K562 (cell line): ENCODE results near the gene MCL1. TPM values are rescaled to one million over a fixed set of nuclear protein-coding genes. Genes with fewer than 3 reads are reported as not detected.

Source experiments
- BHLHE40 ChIP-seq: IDR thresholded peaks from 2 replicates; pipeline ENCODE4 v1.6.1; 2011; ENCODE audit warnings: low read length, improper control_type of control experiment
- BRCA1 ChIP-seq, 2 experiments: fragments of 450-650 bp in 1 of 2; sonication (generic) in 1 of 2; formaldehyde crosslinking in 1 of 2; IDR thresholded peaks; 2 replicates each; pipeline versions ENCODE4 v1.5.0 to v1.6.1; 2017 to 2020; ENCODE audit warnings: mild to moderate bottlenecking in 1 of 2, missing genetic modification reagents in 1 of 2
- CBX2 ChIP-seq: fragments of 200-600 bp; sonication (generic); IDR thresholded peaks from one replicate; pipeline ENCODE4 v1.6.1; 2012; ENCODE audit warnings: mild to moderate bottlenecking, low read length, inconsistent platforms; ENCODE audit not compliant: insufficient read depth, poor library complexity, severe bottlenecking
- DMBX1 ChIP-seq: fragments of 250-450 bp; sonication (Bioruptor Pico); IDR thresholded peaks from 2 replicates; pipeline ENCODE4 v1.8.0; 2022; ENCODE audit warnings: inconsistent platforms, mild to moderate bottlenecking, moderate library complexity, borderline replicate concordance
- FIP1L1 ChIP-seq: fragments of 200-400 bp; formaldehyde crosslinking; IDR thresholded peaks from 2 replicates; pipeline ENCODE4 v1.6.1; 2018; ENCODE audit warnings: mild to moderate bottlenecking, low read depth, low read length; ENCODE audit not compliant: poor library complexity, severe bottlenecking
- MAZ ChIP-seq, 2 experiments: fragments of 450-650 bp in 1 of 2; sonication (generic) in 1 of 2; formaldehyde crosslinking; IDR thresholded peaks in 1 of 2; conservative IDR thresholded peaks in 1 of 2; 2 replicates each; pipeline versions ENCODE4 v1.4.0 to v1.5.0; 2020; ENCODE audit warnings: mild to moderate bottlenecking in 1 of 2, missing genetic modification reagents in 1 of 2
- NR4A1 ChIP-seq, 2 experiments: fragments of 250-450 bp in 1 of 2; fragments of 450-650 bp in 1 of 2; sonication (Bioruptor Pico) in 1 of 2; IDR thresholded peaks; 2 replicates each; pipeline versions ENCODE4 v1.4.0 to v1.6.1; 2016 to 2020; ENCODE audit warnings: mild to moderate bottlenecking in 2 of 2, missing compliant biosample characterization in 1 of 2, missing genetic modification characterization in 1 of 2, moderate library complexity in 1 of 2
- POLR2H ChIP-seq: IDR thresholded peaks from 2 replicates; pipeline ENCODE4 v1.6.1; 2016; ENCODE audit warnings: missing genetic modification characterization, low read depth, mild to moderate bottlenecking, control low read depth, missing compliant biosample characterization, moderate library complexity
- PURB ChIP-seq: sonication (generic); formaldehyde crosslinking; IDR thresholded peaks from 2 replicates; pipeline ENCODE4 v1.9.0; 2021; ENCODE audit warnings: low read depth, mild to moderate bottlenecking, missing genetic modification reagents
- ZNF274 ChIP-seq: IDR thresholded peaks from 2 replicates; pipeline ENCODE4 v1.6.1; 2011; ENCODE audit warnings: low read depth, mild to moderate bottlenecking, low read length, moderate library complexity, borderline replicate concordance
- ZNF41 ChIP-seq: fragments of 250-450 bp; sonication (Bioruptor Pico); conservative IDR thresholded peaks from 2 replicates; pipeline ENCODE4 v1.4.0; 2020; ENCODE audit warnings: mild to moderate bottlenecking
- polyA plus RNA-seq, 8 experiments: library from polyadenylated mRNA; depleted of rRNA in 4 of 8; stranded (reverse) in 5 of 8; unstranded in 3 of 8; fragments of >200 nt; fragmentation: Nextera tagmentation in 2 of 8; fragmentation: Illumina TruSeq in 1 of 8; extraction: Ambion mirVana in 2 of 8; extraction: Trizol in 1 of 8; gene quantifications; 2 replicates each; pipeline versions ENCODE4 v1.2.1 to v1.2.3, GENCODE V29; 2011 to 2014; ENCODE audit warnings: inconsistent platforms in 1 of 8, missing spikeins in 1 of 8
- total RNA-seq, 7 experiments: library from RNA; depleted of rRNA in 6 of 7; stranded (reverse); fragments of >200 nt in 6 of 7; fragmentation: Illumina TruSeq in 2 of 7; extraction: Trizol in 2 of 7; gene quantifications; 2 replicates each; pipeline versions ENCODE4 v1.2.1 to v1.2.3, GENCODE V29; 2011 to 2021; ENCODE audit warnings: low replicate concordance in 1 of 7
- TF ChIP-seq, protein P1 (sequence below): fragments of 150-350 bp; IDR thresholded peaks from 2 replicates; pipeline ENCODE4 v1.6.1; 2014; ENCODE audit warnings: low read depth, mild to moderate bottlenecking, low read length, borderline replicate concordance
- TF ChIP-seq, protein P2 (sequence below): fragments of 450-650 bp; formaldehyde crosslinking; conservative IDR thresholded peaks from 2 replicates; pipeline ENCODE4 v1.4.0; 2022; ENCODE audit warnings: mild to moderate bottlenecking, missing genetic modification characterization
- TF ChIP-seq, protein P3 (sequence below): fragments of 250-450 bp; sonication (Bioruptor Pico); IDR thresholded peaks from 2 replicates; pipeline ENCODE4 v1.9.0; 2021; ENCODE audit warnings: mild to moderate bottlenecking
- TF ChIP-seq, protein P4 (sequence below), 3 experiments: fragments of 200-800 bp in 1 of 3; fragments of 250-450 bp in 1 of 3; fragments of 450-650 bp in 1 of 3; sonication (Bioruptor Pico) in 1 of 3; sonication (Bioruptor generic) in 1 of 3; formaldehyde crosslinking in 1 of 3; IDR thresholded peaks; 2 replicates each; pipeline versions ENCODE4 v1.6.1 to v1.8.0; 2016 to 2022; ENCODE audit warnings: mild to moderate bottlenecking in 2 of 3, missing genetic modification characterization in 2 of 3, missing compliant biosample characterization in 1 of 3, moderate library complexity in 1 of 3

MCL1 gene
- total and polyA plus RNA-seq, 9 of the 15 experiments (the other 6 are each of a cell fraction or from before 2014, with no cell fraction given), result 27.1 to 224 (median 138) TPM

DNA sequence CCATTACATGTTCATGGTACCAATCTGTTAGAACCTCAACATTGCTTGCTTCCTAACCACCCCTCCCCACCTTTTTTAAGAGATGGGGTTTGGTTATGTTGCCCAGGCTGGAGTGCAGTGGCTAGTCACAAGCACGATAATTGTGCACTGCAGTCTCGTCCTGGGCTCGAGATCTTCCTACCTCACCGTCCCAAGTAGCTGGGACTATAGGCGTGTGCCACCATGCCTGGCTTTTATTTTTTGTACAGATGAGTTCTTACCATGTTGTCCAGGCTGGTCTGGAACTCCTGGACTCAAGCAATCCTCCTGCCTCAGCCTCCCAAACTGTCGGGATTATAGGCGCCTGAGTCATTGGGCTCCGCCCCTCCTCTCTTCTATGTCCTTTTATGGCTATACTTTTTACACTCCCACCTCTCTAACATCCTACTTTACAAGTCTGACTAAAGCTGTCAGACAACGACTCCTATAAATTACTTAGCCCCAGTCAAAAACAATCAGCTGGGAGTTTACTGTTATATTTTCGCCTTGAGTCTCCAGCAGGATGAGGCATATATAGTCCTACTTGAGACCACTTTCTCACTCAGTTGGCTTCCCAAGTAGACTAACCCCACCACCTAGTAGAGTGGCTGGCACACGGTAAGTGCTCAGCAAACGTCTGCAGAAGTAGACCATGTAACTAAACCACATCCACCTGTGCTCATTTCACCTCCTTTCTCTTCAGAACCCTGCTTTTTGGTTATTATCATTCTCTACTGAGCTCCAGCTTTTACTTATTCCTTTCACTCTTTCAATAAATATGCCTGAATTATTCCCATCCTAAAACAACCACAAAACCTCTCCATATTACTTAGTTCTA, 36.2 kb upstream of the MCL1 start (continued):
- TF ChIP-seq, protein P1, sequence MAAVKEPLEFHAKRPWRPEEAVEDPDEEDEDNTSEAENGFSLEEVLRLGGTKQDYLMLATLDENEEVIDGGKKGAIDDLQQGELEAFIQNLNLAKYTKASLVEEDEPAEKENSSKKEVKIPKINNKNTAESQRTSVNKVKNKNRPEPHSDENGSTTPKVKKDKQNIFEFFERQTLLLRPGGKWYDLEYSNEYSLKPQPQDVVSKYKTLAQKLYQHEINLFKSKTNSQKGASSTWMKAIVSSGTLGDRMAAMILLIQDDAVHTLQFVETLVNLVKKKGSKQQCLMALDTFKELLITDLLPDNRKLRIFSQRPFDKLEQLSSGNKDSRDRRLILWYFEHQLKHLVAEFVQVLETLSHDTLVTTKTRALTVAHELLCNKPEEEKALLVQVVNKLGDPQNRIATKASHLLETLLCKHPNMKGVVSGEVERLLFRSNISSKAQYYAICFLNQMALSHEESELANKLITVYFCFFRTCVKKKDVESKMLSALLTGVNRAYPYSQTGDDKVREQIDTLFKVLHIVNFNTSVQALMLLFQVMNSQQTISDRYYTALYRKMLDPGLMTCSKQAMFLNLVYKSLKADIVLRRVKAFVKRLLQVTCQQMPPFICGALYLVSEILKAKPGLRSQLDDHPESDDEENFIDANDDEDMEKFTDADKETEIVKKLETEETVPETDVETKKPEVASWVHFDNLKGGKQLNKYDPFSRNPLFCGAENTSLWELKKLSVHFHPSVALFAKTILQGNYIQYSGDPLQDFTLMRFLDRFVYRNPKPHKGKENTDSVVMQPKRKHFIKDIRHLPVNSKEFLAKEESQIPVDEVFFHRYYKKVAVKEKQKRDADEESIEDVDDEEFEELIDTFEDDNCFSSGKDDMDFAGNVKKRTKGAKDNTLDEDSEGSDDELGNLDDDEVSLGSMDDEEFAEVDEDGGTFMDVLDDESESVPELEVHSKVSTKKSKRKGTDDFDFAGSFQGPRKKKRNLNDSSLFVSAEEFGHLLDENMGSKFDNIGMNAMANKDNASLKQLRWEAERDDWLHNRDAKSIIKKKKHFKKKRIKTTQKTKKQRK, result no peak
- no peak for TF ChIP-seq BHLHE40
- no peak for TF ChIP-seq FIP1L1
- TF ChIP-seq, protein P2, sequence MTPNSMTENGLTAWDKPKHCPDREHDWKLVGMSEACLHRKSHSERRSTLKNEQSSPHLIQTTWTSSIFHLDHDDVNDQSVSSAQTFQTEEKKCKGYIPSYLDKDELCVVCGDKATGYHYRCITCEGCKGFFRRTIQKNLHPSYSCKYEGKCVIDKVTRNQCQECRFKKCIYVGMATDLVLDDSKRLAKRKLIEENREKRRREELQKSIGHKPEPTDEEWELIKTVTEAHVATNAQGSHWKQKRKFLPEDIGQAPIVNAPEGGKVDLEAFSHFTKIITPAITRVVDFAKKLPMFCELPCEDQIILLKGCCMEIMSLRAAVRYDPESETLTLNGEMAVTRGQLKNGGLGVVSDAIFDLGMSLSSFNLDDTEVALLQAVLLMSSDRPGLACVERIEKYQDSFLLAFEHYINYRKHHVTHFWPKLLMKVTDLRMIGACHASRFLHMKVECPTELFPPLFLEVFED (CRISPR knock-in tag), result no peak
- TF ChIP-seq MAZ (CRISPR knock-in tag; conservative IDR thresholded peaks at IDR 0.05 in 1 of 2, IDR thresholded peaks at IDR 0.05 in 1 of 2), result peak in 1 of 2 experiments; percentile 60; a peak in 1 of 4 replicates
- TF ChIP-seq POLR2H, result peak; percentile 72
- no peak for TF ChIP-seq ZNF41
- no peak for TF ChIP-seq PURB (CRISPR knock-in tag)
- TF ChIP-seq CBX2, result no peak
- peak; percentile 89 for TF ChIP-seq DMBX1 (CRISPR knock-in tag)
- TF ChIP-seq, protein P3, sequence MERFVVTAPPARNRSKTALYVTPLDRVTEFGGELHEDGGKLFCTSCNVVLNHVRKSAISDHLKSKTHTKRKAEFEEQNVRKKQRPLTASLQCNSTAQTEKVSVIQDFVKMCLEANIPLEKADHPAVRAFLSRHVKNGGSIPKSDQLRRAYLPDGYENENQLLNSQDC (CRISPR knock-in tag), result no peak
- no peak for TF ChIP-seq NR4A1 (CRISPR knock-in tag; IDR thresholded peaks at IDR 0.05)
- no peak for TF ChIP-seq NR4A1 (tag; IDR thresholded peaks at IDR 0.05)
- no peak for TF ChIP-seq BRCA1 (IDR thresholded peaks at IDR 0.05)
- no peak for TF ChIP-seq BRCA1 (CRISPR knock-in tag; IDR thresholded peaks at IDR 0.05)
- no peak for TF ChIP-seq ZNF274
- TF ChIP-seq, protein P4, sequence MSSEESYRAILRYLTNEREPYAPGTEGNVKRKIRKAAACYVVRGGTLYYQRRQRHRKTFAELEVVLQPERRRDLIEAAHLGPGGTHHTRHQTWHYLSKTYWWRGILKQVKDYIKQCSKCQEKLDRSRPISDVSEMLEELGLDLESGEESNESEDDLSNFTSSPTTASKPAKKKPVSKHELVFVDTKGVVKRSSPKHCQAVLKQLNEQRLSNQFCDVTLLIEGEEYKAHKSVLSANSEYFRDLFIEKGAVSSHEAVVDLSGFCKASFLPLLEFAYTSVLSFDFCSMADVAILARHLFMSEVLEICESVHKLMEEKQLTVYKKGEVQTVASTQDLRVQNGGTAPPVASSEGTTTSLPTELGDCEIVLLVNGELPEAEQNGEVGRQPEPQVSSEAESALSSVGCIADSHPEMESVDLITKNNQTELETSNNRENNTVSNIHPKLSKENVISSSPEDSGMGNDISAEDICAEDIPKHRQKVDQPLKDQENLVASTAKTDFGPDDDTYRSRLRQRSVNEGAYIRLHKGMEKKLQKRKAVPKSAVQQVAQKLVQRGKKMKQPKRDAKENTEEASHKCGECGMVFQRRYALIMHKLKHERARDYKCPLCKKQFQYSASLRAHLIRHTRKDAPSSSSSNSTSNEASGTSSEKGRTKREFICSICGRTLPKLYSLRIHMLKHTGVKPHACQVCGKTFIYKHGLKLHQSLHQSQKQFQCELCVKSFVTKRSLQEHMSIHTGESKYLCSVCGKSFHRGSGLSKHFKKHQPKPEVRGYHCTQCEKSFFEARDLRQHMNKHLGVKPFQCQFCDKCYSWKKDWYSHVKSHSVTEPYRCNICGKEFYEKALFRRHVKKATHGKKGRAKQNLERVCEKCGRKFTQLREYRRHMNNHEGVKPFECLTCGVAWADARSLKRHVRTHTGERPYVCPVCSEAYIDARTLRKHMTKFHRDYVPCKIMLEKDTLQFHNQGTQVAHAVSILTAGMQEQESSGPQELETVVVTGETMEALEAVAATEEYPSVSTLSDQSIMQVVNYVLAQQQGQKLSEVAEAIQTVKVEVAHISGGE (CRISPR knock-in tag; IDR thresholded peaks at IDR 0.05), result peak in 1 of 3 experiments; percentile 54; a peak in 1 of 6 replicates
